ENCODE measurements around the gene CHST14.

The CHST14 gene

DNA sequence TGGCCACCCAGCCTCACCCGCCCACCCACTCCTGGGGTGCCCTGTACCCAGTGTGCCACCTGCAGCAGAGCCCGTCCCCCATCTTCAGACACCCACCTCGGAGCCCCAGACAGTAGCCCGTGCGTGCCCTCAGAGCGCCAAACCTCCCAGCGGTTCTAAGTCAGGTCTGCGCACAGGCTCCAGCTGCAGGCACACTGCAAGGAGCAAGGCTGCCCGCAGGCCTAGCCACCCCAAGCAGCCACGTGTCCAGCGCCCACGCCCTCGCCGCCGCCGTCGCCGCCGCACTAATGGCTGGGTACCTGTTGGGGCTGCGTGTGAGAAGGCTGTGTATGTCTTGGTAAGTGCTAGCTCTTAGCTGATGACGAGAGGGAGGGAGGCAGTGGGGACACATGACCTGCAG, 8.8 kb upstream of the CHST14 start:
- DNase-seq (ENCODE audit: low read depth in 2 of 2): no peak

GRCh38 chr15:40463279-40463678, 7.5 kb upstream of the CHST14 start:
- DNase-seq (ENCODE audit: low read depth in 2 of 2): no peak

GRCh38 chr15:40463886-40464545, 6.8 kb upstream of the CHST14 start:
- no peak for DNase-seq (ENCODE audit: low read depth in 2 of 2)

DNA sequence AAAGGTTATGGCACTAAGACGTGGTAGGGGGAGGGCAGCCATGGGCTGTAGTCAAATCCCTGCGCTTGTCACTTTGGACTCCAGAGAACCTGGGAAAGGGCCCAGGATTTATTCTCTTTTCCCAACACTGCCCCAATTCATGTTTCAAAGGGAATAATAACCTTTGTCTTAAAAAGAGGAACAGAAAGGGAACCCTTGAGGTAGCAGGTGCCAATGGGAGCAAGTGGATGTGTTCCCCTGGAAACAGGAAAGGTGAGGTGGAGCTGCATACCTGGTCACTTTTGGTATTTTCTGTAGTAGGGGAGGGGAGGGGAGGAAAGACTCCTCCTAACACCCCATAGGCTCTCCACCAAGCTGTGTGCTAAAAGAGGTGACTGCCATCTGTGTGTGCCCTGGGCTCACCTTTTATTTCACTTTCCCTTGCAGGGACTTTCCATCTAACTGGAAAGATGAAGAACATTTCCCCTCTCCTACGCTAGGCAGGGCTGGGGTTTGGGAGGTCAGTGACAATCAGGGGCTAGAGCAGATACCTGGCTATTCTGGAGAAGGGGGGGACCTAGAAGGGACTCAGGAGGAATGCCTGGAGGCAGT, 6.1 kb upstream of the CHST14 start:
- no peak for DNase-seq (ENCODE audit: low read depth in 2 of 2)

DNA sequence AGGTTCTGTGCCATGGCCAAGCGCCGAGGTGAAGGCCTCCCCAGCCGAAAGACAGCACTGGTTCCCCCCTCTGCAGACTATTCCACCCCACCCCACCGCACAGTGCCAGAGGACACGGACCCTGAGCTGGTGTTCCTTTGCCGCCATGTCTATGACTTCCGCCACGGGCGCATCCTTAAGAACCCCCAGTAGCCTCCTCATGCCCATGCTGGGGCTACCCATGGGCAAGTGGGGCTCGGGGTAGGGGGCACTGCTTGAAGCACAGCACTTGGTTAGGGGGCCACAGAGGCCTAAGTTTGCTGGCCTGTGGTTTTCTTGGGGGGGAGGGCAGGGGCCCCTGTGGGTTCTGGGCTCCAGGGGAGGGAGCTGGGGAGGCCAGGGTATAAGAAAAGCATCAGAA, 4.8 kb upstream of the CHST14 start:
- DNase-seq (ENCODE audit: low read depth in 2 of 2): no peak

DNA sequence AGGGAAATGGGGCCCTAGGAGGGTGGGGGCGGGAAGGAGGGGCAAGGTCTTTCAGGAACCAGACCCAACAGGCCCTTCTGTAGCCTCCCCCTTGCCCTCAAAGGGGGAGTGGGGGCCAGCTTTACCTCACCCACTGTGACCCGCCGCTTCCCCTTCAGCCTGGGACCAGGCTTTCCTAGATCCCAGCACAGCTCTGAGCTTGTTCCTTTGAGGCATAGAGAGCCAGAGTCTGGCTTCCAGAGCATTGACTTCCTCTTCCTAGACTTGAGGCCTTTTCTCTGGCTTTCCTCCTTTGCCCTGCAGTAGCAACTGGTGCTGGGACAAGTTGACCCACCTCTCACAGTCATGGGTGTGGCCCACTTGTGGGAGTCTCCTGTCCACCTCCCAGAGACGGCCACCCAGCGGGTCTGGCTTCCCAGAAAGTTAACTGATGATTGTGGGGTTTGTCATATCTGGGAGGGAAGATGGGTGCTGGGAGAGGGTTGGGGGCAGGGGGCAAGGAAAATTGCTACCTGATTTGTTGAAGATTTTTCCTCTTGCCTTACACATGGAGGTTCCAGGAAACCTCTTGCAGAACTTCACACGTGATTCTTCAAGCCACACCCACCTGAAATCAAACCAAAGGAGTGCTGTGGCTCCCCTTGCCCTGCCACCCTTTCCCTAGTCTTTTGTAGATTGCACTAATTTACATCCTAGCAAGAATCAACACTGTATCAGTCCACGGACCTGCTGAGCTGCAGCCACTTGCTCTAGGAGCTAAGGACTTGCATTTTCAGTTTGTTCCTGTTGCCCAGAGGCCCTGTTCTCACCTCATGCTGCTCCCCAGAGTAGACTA, 4.1 kb upstream of the CHST14 start:
- DNase-seq (ENCODE audit: low read depth in 2 of 2): no peak

- DNase-seq (ENCODE audit: low read depth in 2 of 2): no peak
Observed at GRCh38 chr15:40467261-40467615, 3.5 kb upstream of the CHST14 start.

DNA sequence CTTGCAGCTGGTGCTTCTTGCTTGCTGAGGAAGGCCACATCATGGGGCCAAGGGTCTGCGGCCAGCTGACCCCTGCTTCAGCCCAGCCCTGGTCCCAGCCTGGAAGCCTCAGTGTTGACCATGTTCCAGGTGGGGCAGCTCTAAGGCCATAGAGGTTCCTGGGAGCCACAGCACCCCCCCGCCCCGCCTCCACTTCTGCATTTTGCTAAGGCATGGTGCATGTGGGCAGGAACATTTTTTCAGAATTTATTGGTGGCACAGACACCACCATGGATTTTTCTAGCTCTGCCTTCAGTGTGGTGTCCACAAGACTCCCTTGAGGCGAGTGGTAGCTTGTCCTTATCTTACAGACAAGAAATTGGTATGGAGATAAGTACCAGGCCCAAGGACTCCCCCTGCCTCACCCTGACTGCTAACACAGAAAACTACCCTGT, 1.9 kb upstream of the CHST14 start:
- DNase-seq (ENCODE audit: low read depth in 2 of 2): no peak

GRCh38 chr15:40469776-40470390, 901 bp upstream of the CHST14 start:
- no peak for DNase-seq (ENCODE audit: low read depth in 2 of 2)

DNA sequence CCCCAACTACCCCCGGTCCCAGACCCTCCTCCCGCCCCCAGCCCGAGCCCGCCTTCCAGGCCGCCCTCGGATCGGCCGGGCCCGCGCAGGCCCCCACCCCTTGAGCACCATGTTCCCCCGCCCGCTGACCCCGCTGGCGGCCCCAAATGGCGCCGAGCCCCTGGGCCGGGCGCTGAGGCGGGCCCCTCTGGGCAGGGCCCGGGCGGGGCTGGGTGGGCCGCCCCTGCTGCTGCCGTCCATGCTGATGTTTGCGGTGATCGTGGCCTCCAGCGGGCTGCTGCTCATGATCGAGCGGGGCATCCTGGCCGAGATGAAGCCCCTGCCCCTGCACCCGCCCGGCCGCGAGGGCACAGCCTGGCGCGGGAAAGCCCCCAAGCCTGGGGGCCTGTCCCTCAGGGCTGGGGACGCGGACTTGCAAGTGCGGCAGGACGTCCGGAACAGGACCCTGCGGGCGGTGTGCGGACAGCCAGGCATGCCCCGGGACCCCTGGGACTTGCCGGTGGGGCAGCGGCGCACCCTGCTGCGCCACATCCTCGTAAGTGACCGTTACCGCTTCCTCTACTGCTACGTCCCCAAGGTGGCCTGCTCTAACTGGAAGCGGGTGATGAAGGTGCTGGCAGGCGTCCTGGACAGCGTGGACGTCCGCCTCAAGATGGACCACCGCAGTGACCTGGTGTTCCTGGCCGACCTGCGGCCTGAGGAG, 472 bp downstream of the CHST14 start:
- no peak for DNase-seq (ENCODE audit: low read depth in 2 of 2)

DNA sequence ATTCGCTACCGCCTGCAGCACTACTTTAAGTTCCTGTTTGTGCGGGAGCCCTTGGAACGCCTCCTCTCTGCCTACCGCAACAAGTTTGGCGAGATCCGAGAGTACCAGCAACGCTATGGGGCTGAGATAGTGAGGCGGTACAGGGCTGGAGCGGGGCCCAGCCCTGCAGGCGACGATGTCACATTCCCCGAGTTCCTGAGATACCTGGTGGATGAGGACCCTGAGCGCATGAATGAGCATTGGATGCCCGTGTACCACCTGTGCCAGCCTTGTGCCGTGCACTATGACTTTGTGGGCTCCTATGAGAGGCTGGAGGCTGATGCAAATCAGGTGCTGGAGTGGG, 995 bp downstream of the CHST14 start:
- no peak for DNase-seq (ENCODE audit: low read depth in 2 of 2)

- DNase-seq (ENCODE audit: low read depth in 2 of 2): no peak
Observed at GRCh38 chr15:40472171-40472727, 1.5 kb downstream of the CHST14 start.

- DNase-seq (ENCODE audit: low read depth in 2 of 2): no peak
Observed at GRCh38 chr15:40474581-40474980, 3.8 kb downstream of the CHST14 start.

DNA sequence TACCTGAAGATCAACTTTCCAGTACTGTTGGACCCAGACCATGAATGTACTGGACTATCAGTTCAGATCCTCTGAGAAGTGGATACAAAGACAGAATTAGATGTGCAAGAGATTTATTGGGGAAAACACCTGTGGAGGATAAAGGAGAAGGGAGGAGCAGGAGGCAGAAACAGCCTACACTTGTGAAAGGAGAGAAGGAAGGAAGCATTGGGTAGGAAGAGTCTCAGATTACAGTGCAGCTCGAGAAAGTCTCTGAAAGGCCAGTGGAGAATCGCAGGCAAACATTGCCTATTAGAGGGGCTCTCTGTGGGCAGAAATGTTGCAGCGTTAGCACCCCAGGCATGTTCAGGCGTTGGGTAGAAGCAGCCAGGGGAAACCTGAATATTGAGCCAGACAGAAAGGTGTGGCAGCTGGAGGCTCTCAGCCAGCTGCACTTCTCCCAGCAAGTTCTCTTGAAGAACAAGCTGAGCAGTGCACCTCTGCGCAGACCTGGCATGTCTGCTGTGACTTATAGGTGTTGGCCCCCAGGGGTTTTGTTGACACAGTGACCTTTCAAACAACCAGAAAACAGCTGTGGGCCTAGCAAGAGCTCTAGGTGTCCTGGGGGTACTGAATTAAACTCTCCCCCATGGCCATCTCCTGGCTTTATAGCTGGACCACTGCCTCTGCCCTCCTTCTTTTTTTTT, 7.0 kb downstream of the CHST14 start:
- DNase-seq (ENCODE audit: low read depth in 2 of 2): no peak

DNA sequence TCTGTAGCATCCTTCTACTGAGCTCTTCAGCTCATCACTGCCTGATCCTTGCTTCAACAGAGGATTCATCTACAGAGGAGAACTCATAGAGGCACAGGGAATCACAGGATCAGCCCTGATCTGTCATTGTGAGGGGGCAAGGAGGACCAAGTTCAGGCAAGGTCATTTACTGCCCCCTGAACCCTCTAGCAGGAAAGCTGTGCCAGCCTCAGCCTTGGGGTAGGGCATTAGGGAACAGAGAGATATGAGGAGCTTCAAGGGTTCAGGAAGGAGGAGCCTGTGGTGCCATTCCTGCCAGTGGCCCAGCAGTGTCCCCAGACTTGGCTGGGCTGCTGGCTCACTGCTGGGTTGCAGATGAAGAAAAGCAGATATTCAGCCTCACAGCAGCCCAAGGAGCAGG, 8.2 kb downstream of the CHST14 start:
- no peak for DNase-seq (ENCODE audit: low read depth in 2 of 2)

GRCh38 chr15:40481341-40482074, 10.7 kb downstream of the CHST14 start:
- no peak for DNase-seq (ENCODE audit: low read depth in 2 of 2)

DNA sequence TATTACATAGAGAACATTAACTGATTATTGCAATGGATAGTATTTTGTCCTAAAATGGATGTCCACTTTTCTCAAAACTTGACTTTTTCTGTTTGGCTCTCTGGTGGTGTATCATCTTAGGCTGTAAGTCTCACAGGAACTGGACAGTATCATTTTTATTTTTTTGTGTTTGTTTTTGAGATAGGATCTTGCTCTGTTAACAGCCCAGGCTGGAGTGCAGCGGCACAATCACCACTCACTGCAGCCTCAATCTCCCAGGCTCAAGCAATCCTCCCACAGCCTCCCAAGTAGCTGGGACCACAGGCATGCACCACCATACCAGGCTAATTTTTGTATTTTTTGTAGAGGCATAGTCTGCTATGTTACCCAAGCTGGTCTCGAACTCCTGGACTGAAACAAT, 13.1 kb downstream of the CHST14 start:
- no peak for DNase-seq (ENCODE audit: low read depth in 2 of 2)

- DNase-seq (ENCODE audit: low read depth in 2 of 2): no peak
Observed at GRCh38 chr15:40486066-40486770, 15.4 kb downstream of the CHST14 start.

DNA sequence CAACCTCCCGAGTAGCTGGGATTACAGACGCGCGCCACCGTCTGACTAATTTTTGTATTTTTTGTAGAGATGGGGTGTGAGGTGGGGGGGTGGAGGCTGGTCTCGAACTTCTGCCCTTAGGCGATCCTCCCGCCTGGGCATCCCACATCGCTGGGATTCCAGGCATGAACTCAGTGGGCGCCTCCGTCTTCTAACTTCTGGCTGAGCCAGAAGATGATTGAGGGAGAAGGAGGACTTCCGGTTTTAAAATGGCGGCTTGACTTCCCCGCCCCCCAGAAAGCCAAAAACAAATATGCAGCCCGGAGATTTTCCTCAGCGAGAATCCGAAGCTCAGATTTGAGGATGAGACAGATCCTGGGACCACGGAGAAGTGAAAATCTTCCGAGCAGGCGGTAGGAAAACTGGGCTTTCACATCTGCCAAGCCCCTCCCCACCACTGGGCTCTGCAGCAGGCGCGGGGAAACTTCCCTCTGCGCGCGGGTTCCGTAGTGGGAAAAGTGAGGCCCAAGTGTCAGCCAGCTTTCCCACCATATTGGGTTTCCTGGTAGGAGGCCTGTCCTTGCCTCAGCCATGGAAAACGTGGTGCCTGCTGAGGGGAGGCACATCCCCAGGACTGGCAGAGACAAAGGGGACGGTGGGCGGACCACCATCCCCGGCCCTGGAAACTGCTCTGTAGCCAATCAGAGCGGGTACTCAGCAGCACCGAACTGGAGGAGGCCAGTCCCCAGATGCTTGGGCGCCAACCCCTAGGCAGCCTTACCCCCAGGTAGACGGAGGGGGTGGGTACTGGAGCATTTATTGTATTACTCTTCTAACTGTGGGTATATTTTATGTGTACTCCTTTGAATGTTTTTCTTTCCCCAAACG, 17.3 kb downstream of the CHST14 start:
- DNase-seq (ENCODE audit: low read depth in 2 of 2): no peak

All from stimulated activated CD8-positive, alpha-beta memory T cell treated with anti-CD3 and anti-CD28 coated beads, Interleukin-7, amount 100 ng/mL, for 1 hour (primary cell).